Subcutaneous abdominal adipose tissue (tissue), 5 donors: ENCODE data around the gene FRMD6.
A peak's percentile ranks its signal among the peaks of the same experiment; 100 is the strongest.

Experiments used
- H3K27ac ChIP-seq: one replicate; pipeline ENCODE4 v1.7.0; 2013; ENCODE audit warnings: low read depth, mild to moderate bottlenecking, inconsistent platforms, low read length, moderate library complexity
- H3K27me3 ChIP-seq, 5 donors: one replicate each; pipeline ENCODE4 v1.7.0; 2013; ENCODE audit warnings: low read length in 5 of 5, inconsistent platforms in 1 of 5; ENCODE audit not compliant: control insufficient read depth in 5 of 5, insufficient read depth in 4 of 5
- H3K36me3 ChIP-seq, 5 donors: one replicate each; pipeline ENCODE4 v1.7.0; 2013; ENCODE audit warnings: low read length in 5 of 5; ENCODE audit not compliant: control insufficient read depth in 5 of 5, insufficient read depth in 5 of 5
- H3K4me1 ChIP-seq, 5 donors: one replicate each; pipeline ENCODE4 v1.7.0; 2013; ENCODE audit warnings: low read length in 5 of 5, mild to moderate bottlenecking in 3 of 5, moderate library complexity in 1 of 5; ENCODE audit not compliant: control insufficient read depth in 5 of 5, insufficient read depth in 5 of 5
- H3K4me3 ChIP-seq, 5 donors: one replicate each; pipeline ENCODE4 v1.7.0; 2013; ENCODE audit warnings: low read length in 5 of 5, low read depth in 1 of 5
- H3K9ac ChIP-seq, 5 donors: one replicate each; pipeline ENCODE4 v1.7.0; 2013; ENCODE audit warnings: low read length in 5 of 5, mild to moderate bottlenecking in 4 of 5, moderate library complexity in 3 of 5
- H3K9me3 ChIP-seq, 5 donors: one replicate each; pipeline ENCODE4 v1.7.0; 2013; ENCODE audit warnings: low read length in 5 of 5; ENCODE audit not compliant: control insufficient read depth in 5 of 5
- donor health status: healthy.
- donor health status: healthy.
- donor health status: healthy.
- donor health status: healthy.
- donor health status: healthy.

The FRMD6 gene

DNA sequence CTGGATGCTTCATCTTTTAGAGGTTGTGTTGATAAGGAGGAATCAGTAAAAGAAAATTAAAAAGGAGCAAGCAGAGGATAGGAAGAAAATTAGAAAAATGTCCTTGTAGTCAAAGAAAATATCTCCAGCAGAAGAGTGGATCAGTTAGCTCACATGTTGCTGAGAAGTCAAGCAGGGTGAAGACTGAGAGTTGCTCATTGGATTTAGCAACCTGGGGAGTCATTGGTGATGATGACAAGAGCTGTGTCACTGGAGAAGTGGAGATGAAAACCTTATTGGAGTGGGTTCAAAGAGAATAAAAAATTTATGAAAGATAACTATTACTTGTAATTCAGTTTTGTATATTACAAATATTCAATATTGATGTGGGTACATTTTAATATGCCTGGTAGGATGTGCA lies 9.8 kb downstream of the FRMD6 start:
- H3K27me3 ChIP-seq, result no peaks in the 10 kb centered on the region
- no peak overlapping the region for H3K9ac ChIP-seq
- H3K4me3 ChIP-seq, result no peak overlapping the region
- peaks cover 0 to 39% (median 8%) of the 10 kb centered on the region in 5 donors for H3K4me1 ChIP-seq
- H3K9me3 ChIP-seq, result no peaks in the 10 kb centered on the region
- no peaks in the 10 kb centered on the region for H3K36me3 ChIP-seq
- no peak overlapping the region for H3K27ac ChIP-seq

DNA sequence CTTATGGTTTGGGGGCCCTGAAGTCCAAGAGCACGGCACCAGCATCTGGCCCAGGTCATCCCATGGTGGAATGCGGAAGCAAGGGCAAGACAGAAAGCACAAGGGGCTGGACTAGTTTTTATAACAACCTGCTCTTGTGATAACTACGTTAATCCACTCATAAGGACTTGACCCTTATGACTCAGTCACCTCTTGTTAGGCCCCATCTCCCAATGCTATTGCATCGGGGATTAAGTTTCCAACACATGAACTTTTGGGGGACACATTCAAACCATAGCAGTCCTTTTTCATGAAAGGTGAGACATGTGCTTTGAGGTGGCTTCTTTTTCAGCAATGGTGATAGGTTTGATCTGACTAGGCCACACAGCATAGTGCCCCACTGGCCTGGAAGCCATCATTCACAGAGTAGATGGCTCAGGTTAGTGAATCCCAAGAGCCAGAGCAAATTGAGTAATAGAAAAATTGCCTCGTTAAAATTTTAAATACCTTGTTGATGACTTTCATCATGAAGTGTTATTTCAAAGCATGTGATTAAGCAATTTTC lies 12.1 kb downstream of the FRMD6 start:
- Histone ChIP-seq H3K27me3 (no peaks in the 10 kb centered on the region), H3K4me1 (peaks cover 0 to 34% (median 7%) of the 10 kb centered on the region in 5 donors), H3K27ac (no peak overlapping the region), H3K36me3 (no peaks in the 10 kb centered on the region), H3K9ac (no peak overlapping the region), H3K9me3 (no peaks in the 10 kb centered on the region), H3K4me3 (no peak overlapping the region)

- Histone ChIP-seq H3K9ac (no peak overlapping the region), H3K4me1 (peaks cover 0 to 17% (median 2%) of the 10 kb centered on the region in 5 donors), H3K36me3 (no peaks in the 10 kb centered on the region), H3K27ac (no peak overlapping the region), H3K4me3 (no peak overlapping the region), H3K27me3 (no peaks in the 10 kb centered on the region), H3K9me3 (no peaks in the 10 kb centered on the region)
These were observed 14.4 kb downstream of the FRMD6 start for GRCh38 chr14:51666070-51666469.

GRCh38 chr14:51666826-51667225 lies 15.1 kb downstream of the FRMD6 start:
- Histone ChIP-seq H3K4me1 (peaks cover 0 to 18% (median 0%) of the 10 kb centered on the region in 5 donors), H3K4me3 (no peak overlapping the region), H3K9ac (no peak overlapping the region), H3K27ac (no peak overlapping the region), H3K9me3 (no peaks in the 10 kb centered on the region), H3K27me3 (no peaks in the 10 kb centered on the region), H3K36me3 (no peaks in the 10 kb centered on the region)

GRCh38 chr14:51668870-51669269 lies 17.2 kb downstream of the FRMD6 start:
- H3K4me3 ChIP-seq, result no peak overlapping the region
- no peak overlapping the region for H3K9ac ChIP-seq
- no peak overlapping the region for H3K27ac ChIP-seq
- no peaks in the 10 kb centered on the region for H3K36me3 ChIP-seq
- no peaks in the 10 kb centered on the region for H3K27me3 ChIP-seq
- H3K9me3 ChIP-seq, result peaks cover 0 to 4% (median 0%) of the 10 kb centered on the region in 5 donors
- peaks cover 0 to 23% (median 2%) of the 10 kb centered on the region in 5 donors for H3K4me1 ChIP-seq

DNA sequence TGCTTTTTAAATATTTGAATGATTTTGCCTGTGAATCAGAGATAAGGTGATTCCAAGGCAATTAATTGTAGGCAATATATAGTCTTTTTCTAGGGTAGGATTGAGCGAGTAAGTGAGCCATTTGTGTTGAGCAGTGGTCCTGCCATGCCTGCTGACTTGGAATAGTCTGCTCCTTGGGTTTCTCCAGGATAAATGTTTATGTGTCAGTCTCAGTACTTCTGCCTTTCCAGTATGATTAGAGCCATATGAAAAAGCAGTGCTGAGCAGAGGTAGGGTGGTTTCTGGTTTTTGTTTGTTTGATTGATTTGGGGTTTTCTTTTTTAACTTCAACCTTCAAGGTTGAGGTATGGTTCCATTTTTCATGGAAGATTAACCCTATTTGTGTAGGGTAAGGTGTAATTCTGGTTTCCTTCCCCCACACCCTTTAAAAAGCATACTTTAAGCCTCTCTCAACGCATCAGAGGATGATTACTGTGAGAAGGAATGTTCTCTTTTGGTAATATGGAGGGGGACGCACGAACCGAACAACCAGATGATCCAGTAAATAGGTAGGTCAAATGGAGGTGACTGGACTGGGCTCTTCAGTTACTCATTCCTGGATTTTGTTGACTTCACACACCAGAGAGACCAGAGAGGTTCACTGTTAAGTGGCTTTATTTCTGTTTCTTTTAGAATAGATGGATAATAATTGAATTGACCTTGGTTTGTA lies 22.7 kb downstream of the FRMD6 start:
- no peaks in the 10 kb centered on the region for H3K36me3 ChIP-seq
- no peaks in the 10 kb centered on the region for H3K27me3 ChIP-seq
- peaks cover 0 to 46% (median 29%) of the 10 kb centered on the region in 5 donors for H3K4me1 ChIP-seq
- H3K4me3 ChIP-seq, result no peak overlapping the region
- H3K27ac ChIP-seq, result no peak overlapping the region
- H3K9me3 ChIP-seq, result peaks cover 0 to 4% (median 0%) of the 10 kb centered on the region in 5 donors
- no peak overlapping the region for H3K9ac ChIP-seq

GRCh38 chr14:51676549-51676948 lies 24.8 kb downstream of the FRMD6 start:
- peak overlapping the region; percentile 54 for H3K27ac ChIP-seq

GRCh38 chr14:51677266-51677665 lies 25.6 kb downstream of the FRMD6 start:
- peaks cover 0 to 38% (median 27%) of the 10 kb centered on the region in 5 donors for H3K4me1 ChIP-seq
- H3K27me3 ChIP-seq, result no peaks in the 10 kb centered on the region
- H3K9ac ChIP-seq, result no peak overlapping the region
- no peak overlapping the region for H3K4me3 ChIP-seq
- H3K36me3 ChIP-seq, result no peaks in the 10 kb centered on the region
- peak overlapping the region; percentile 54 for H3K27ac ChIP-seq
- peaks cover 0 to 4% (median 0%) of the 10 kb centered on the region in 5 donors for H3K9me3 ChIP-seq

More at GRCh38 chr14:51676549-51676948, 24.8 kb downstream of the FRMD6 start:
- Histone ChIP-seq H3K9ac (no peak overlapping the region), H3K4me1 (peaks cover 0 to 45% (median 29%) of the 10 kb centered on the region in 5 donors), H3K36me3 (no peaks in the 10 kb centered on the region), H3K27me3 (no peaks in the 10 kb centered on the region), H3K4me3 (no peak overlapping the region), H3K9me3 (peaks cover 0 to 4% (median 0%) of the 10 kb centered on the region in 5 donors)

DNA sequence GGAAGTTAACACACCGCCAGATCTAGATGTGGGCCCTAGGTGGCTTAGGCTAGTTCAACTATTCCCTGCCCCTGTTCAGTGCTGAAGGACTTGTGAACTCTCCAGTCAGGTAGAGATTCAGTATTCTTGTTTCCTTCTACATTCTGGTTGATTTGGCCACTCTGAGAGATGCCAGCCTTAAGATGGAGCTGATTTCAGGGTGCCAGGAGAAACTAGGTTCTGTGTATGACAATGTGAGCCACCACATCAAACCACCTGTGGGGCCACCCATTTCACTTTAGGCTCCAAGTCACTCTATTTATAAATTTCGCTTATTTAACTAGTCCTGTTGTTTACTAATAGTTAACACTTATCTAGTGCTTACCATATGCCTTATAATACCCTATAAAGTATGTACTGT lies 26.0 kb downstream of the FRMD6 start:
- Histone ChIP-seq H3K9me3 (peaks cover 0 to 4% (median 0%) of the 10 kb centered on the region in 5 donors), H3K4me1 (peaks cover 0 to 43% (median 27%) of the 10 kb centered on the region in 5 donors), H3K4me3 (no peak overlapping the region), H3K27me3 (no peaks in the 10 kb centered on the region), H3K36me3 (no peaks in the 10 kb centered on the region), H3K9ac (no peak overlapping the region), H3K27ac (peak overlapping the region; percentile 54)

GRCh38 chr14:51680031-51680430 lies 28.3 kb downstream of the FRMD6 start:
- Histone ChIP-seq H3K9me3 (no peaks in the 10 kb centered on the region), H3K27me3 (no peaks in the 10 kb centered on the region), H3K27ac (no peak overlapping the region), H3K9ac (no peak overlapping the region), H3K36me3 (no peaks in the 10 kb centered on the region), H3K4me3 (no peak overlapping the region), H3K4me1 (peaks cover 0 to 42% (median 25%) of the 10 kb centered on the region in 5 donors)
